ENCODE results near the gene SH3GLB2.

The SH3GLB2 gene

GRCh38 chr9:129063061-129063460 lies 34.9 kb upstream of the SH3GLB2 start:
- Mint-ChIP-seq H3K4me1 (ENCODE audit: low read depth) (no peaks in the 10 kb centered on the region), H3K9me3 (no peaks in the 10 kb centered on the region)

DNA sequence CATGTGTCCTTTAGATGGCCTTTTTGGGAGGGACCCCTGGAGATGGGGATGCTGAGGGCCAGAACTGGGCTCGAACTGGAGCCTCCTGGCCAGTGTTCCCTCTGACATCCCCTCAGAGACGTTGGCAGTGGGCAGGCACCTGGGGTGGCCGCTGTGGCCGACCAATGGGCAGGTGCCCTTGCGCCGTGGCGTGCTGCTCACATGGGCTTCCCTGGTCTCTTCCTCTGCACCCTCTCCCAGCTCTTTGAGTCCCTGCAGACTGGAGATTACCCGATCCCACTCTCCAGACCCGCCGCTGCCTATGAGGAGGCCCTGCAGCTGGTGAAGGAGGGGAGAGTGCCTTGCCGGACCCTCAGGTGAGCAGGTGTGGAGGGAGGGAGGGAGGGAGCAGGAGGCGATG lies 32.9 kb upstream of the SH3GLB2 start:
- Mint-ChIP-seq H3K27ac (no peak overlapping the region), H3K27me3 (ENCODE audit: low read depth) (no peaks in the 10 kb centered on the region), H3K9me3 (no peaks in the 10 kb centered on the region), H3K4me3 (no peak overlapping the region), H3K4me1 (ENCODE audit: low read depth) (no peaks in the 10 kb centered on the region), H3K36me3 (ENCODE audit: low read depth) (peaks cover 11% of the 10 kb centered on the region)

More at GRCh38 chr9:129063061-129063460, 34.9 kb upstream of the SH3GLB2 start:
- Mint-ChIP-seq H3K27ac (no peak overlapping the region), H3K4me3 (no peak overlapping the region), H3K27me3 (ENCODE audit: low read depth) (no peaks in the 10 kb centered on the region), H3K36me3 (ENCODE audit: low read depth) (peaks cover 15% of the 10 kb centered on the region)

- no peaks in the 10 kb centered on the region for H3K27me3 Mint-ChIP-seq (ENCODE audit: low read depth)
- H3K9me3 Mint-ChIP-seq = no peaks in the 10 kb centered on the region
- no peaks in the 10 kb centered on the region for H3K4me1 Mint-ChIP-seq (ENCODE audit: low read depth)
- H3K27ac Mint-ChIP-seq = no peak overlapping the region
- H3K4me3 Mint-ChIP-seq = no peak overlapping the region
- H3K36me3 Mint-ChIP-seq (ENCODE audit: low read depth) = peaks cover 6% of the 10 kb centered on the region
Observed at GRCh38 chr9:129059796-129060785, 32.0 kb upstream of the SH3GLB2 start.

DNA sequence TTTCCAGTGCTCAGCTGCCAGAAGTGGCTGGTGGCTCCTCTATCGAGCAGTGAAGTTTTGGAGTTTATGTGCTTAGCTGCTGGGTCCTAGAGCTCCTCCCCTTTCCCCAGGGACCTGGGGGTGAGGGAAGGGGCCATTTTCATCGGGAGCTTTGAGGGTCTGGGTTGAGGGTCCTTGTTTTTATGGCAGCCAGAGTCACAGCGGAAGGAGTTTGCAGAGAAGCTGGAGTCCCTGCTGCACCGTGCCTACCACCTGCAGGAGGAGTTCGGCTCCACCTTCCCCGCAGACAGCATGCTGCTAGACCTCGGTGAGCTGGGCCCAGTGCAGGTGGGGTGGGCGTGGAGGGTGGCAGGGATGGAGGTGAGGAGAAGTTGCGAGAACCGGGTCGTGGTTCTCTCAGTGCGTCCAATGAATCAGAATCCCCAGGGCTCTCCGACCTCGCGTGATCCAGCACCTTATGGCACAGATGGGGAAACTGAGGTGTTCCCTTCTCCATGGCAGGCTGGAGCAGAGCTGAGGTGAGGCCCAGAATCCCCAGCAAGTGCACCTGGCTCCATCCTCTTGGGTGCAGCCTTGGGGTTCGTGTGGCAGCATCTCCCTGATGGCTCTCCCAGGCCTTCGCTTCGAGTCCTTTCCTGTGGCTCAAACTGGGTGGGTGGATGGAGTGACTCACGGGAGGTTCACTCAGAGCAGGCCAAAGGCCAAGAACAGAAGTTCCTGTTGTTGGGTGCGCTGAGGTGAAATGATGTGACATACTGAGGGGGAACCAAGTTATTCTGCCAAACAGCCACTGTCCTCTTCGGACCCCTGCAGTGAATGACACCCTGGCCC lies 31.0 kb upstream of the SH3GLB2 start:
- H3K9me3 Mint-ChIP-seq = no peaks in the 10 kb centered on the region
- H3K4me1 Mint-ChIP-seq (ENCODE audit: low read depth) = no peaks in the 10 kb centered on the region
- H3K27ac Mint-ChIP-seq = no peak overlapping the region
- H3K27me3 Mint-ChIP-seq (ENCODE audit: low read depth) = no peaks in the 10 kb centered on the region
- H3K4me3 Mint-ChIP-seq = no peak overlapping the region
- peaks cover 9% of the 10 kb centered on the region for H3K36me3 Mint-ChIP-seq (ENCODE audit: low read depth)

GRCh38 chr9:129054163-129054851 lies 26.2 kb upstream of the SH3GLB2 start:
- Mint-ChIP-seq H3K4me1 (ENCODE audit: low read depth) (no peaks in the 10 kb centered on the region), H3K27ac (no peak overlapping the region), H3K9me3 (no peaks in the 10 kb centered on the region), H3K36me3 (ENCODE audit: low read depth) (peaks cover 4% of the 10 kb centered on the region), H3K4me3 (no peak overlapping the region), H3K27me3 (ENCODE audit: low read depth) (no peaks in the 10 kb centered on the region)

GRCh38 chr9:129053020-129053419 lies 24.9 kb upstream of the SH3GLB2 start:
- H3K4me3 Mint-ChIP-seq = no peak overlapping the region
- H3K27me3 Mint-ChIP-seq (ENCODE audit: low read depth) = no peaks in the 10 kb centered on the region
- H3K27ac Mint-ChIP-seq = no peak overlapping the region
- no peaks in the 10 kb centered on the region for H3K4me1 Mint-ChIP-seq (ENCODE audit: low read depth)
- peaks cover 10% of the 10 kb centered on the region for H3K36me3 Mint-ChIP-seq (ENCODE audit: low read depth)
- no peaks in the 10 kb centered on the region for H3K9me3 Mint-ChIP-seq

DNA sequence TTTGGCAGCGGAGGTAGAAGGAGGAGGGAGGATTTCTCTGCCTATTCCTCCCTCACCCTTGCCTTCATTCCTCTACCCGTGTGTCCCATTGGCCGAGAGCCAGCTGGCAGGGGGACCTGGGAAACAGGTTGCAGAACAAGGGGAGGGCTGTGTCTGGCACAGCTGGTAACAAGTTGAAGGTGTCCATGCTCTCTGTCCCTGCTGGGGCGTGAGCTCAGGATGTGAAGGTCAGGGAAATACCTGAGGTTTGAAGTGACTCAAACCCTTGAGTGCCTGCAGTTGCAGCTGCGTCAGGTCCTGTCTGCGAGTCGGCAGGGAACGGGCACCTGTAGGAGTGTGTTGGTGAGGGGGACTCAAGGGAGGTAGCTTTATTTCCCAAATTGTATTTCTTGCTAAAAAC lies 24.5 kb upstream of the SH3GLB2 start:
- no peak overlapping the region for H3K27ac Mint-ChIP-seq
- peaks cover 10% of the 10 kb centered on the region for H3K36me3 Mint-ChIP-seq (ENCODE audit: low read depth)
- no peak overlapping the region for H3K4me3 Mint-ChIP-seq
- no peaks in the 10 kb centered on the region for H3K27me3 Mint-ChIP-seq (ENCODE audit: low read depth)
- H3K4me1 Mint-ChIP-seq (ENCODE audit: low read depth) = no peaks in the 10 kb centered on the region
- no peaks in the 10 kb centered on the region for H3K9me3 Mint-ChIP-seq

DNA sequence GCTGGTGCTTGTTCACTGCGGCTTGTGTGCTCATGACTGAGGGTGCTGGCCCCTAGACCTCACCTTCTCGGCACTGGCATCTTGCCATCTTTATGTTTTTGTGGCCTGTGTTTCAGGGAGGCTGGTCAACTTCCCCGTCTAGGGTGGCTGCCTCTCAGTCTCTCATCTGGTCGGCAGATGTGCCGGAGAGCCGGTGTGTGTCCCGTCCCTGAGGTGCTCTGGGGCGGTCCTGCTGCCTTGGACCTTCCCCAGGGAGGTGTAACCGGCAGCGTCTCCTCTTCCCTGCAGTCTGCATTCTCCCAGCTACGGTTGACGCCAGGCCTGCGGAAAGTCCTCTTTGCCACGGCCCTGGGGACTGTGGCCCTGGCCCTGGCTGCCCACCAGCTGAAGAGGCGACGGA lies 13.9 kb upstream of the SH3GLB2 start:
- no peak overlapping the region for H3K4me3 Mint-ChIP-seq
- no peaks in the 10 kb centered on the region for H3K27me3 Mint-ChIP-seq (ENCODE audit: low read depth)
- no peaks in the 10 kb centered on the region for H3K9me3 Mint-ChIP-seq
- H3K4me1 Mint-ChIP-seq (ENCODE audit: low read depth) = peaks cover 17% of the 10 kb centered on the region
- no peak overlapping the region for H3K27ac Mint-ChIP-seq
- peaks cover 11% of the 10 kb centered on the region for H3K36me3 Mint-ChIP-seq (ENCODE audit: low read depth)

GRCh38 chr9:129040113-129040643 lies 12.0 kb upstream of the SH3GLB2 start:
- H3K27ac Mint-ChIP-seq = no peak overlapping the region

GRCh38 chr9:129038109-129038852 lies 10.2 kb upstream of the SH3GLB2 start:
- peaks cover 8% of the 10 kb centered on the region for H3K36me3 Mint-ChIP-seq (ENCODE audit: low read depth)
- H3K27ac Mint-ChIP-seq = no peak overlapping the region
- peaks cover 25% of the 10 kb centered on the region for H3K4me1 Mint-ChIP-seq (ENCODE audit: low read depth)
- H3K9me3 Mint-ChIP-seq = no peaks in the 10 kb centered on the region
- no peaks in the 10 kb centered on the region for H3K27me3 Mint-ChIP-seq (ENCODE audit: low read depth)
- peak overlapping the region; percentile 96 for H3K4me3 Mint-ChIP-seq

More at GRCh38 chr9:129040113-129040643, 12.0 kb upstream of the SH3GLB2 start:
- Mint-ChIP-seq H3K4me1 (ENCODE audit: low read depth) (peaks cover 25% of the 10 kb centered on the region), H3K4me3 (no peak overlapping the region), H3K27me3 (ENCODE audit: low read depth) (no peaks in the 10 kb centered on the region), H3K9me3 (no peaks in the 10 kb centered on the region), H3K36me3 (ENCODE audit: low read depth) (peaks cover 11% of the 10 kb centered on the region)

DNA sequence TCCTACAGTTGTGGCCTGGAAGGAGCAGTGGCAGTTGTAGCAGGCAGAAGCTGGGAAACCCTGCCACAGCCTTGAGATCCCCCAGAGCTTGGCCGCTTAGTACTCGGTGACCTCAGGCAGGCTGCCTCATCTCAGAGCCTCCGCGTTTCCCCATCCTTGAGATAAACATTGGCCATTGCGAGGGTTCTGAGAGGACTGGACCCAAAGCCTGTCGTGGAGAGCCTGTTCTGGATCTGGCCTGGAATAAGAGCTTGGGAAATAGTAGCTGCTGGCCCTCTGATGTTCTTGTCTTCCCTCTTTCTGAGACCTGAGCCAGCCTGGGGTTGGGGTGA lies 9.6 kb upstream of the SH3GLB2 start:
- Mint-ChIP-seq H3K27me3 (ENCODE audit: low read depth) (no peaks in the 10 kb centered on the region), H3K36me3 (ENCODE audit: low read depth) (peaks cover 7% of the 10 kb centered on the region), H3K4me1 (ENCODE audit: low read depth) (peaks cover 25% of the 10 kb centered on the region), H3K9me3 (no peaks in the 10 kb centered on the region), H3K27ac (no peak overlapping the region), H3K4me3 (peak overlapping the region; percentile 96)

DNA sequence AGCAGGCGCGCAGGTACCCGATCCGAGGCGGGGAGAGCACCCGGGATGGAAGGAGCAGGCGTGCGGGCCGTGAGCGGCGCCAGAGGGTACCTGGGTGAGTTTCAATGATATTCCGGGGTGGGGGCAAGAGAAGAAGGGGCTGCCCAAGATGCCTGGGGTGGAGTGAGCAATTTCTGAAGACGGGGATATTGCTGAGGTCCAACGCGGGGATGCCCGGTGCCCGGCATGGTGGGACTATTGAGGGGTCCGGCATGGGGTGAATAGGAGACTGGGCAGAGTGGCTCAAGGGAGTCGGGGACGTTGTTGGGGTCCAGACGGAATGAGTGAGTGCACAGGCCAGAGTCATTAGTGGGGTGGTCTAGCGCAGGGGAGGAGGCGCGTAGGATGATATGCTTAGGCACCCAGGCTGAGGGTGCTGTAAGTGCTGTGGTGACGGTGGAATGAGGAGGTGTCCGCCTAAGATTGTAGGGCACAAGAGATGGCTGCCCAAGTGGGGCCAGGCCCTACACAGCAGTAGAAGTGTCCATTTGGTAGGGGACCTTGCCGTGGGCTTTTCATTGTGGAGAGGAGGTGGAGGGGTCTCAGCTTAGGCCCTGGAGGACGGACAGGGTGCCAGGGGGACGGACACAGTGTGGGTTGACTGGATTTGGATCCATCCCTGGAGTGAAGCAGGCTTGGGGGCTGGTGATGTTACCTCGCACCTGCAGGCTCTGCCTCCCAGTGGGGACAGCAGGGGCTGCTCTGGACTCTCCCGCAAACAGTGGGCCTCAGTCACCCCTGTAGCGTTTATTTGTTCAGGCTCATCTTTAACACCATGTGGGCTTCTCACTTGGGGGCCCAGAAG lies 9.0 kb upstream of the SH3GLB2 start:
- no peaks in the 10 kb centered on the region for H3K27me3 Mint-ChIP-seq (ENCODE audit: low read depth)
- H3K9me3 Mint-ChIP-seq = no peaks in the 10 kb centered on the region
- H3K36me3 Mint-ChIP-seq (ENCODE audit: low read depth) = peaks cover 4% of the 10 kb centered on the region
- H3K4me1 Mint-ChIP-seq (ENCODE audit: low read depth) = peaks cover 25% of the 10 kb centered on the region
- H3K27ac Mint-ChIP-seq = peak overlapping the region; percentile 81
- H3K4me3 Mint-ChIP-seq = peak overlapping the region; percentile 96

Measured in T-helper 1 cell treated with Interleukin-12 subunit alpha and Interleukin-12 subunit beta and Interleukin-4 antibody, amounts not matched to agents 30 μg/mL and 1 μg/mL, for 36 hours (primary cell).